Heart right ventricle (tissue), 16 donors: ENCODE results near the gene PTMS. TPM values are rescaled to one million over a fixed set of nuclear protein-coding genes. Genes with fewer than 3 reads are reported as not detected.

Experiments
- ATAC-seq, 8 donors: fragments of 200-7000 bp; cut with Tn5 transposase; one replicate each; pipeline ENCODE4 v1.9.1; 2020; ENCODE audit warnings: mild to moderate bottlenecking in 8 of 8, moderate library complexity in 8 of 8, moderate number of reproducible peaks in 1 of 8
- DNase-seq, 2 donors: peaks; one replicate each; pipeline ENCODE4 v3.0.0-alpha.2; 2020
- H3K27ac ChIP-seq, 10 donors: fragments of 200-600 bp; sonication (generic) in 2 of 10; one replicate each; pipeline versions ENCODE4 v1.5.0 to v1.8.0; 2020 to 2022; ENCODE audit warnings: mild to moderate bottlenecking in 3 of 10
- H3K27me3 ChIP-seq, 7 donors: fragments of 200-600 bp; one replicate each; pipeline ENCODE4 v1.8.0; 2021 to 2022; ENCODE audit warnings: mild to moderate bottlenecking in 2 of 7
- H3K36me3 ChIP-seq, 9 donors: fragments of 200-600 bp; sonication (generic) in 1 of 9; one replicate each; pipeline versions ENCODE4 v1.5.0 to v1.8.0; 2020 to 2022; ENCODE audit warnings: mild to moderate bottlenecking in 2 of 9
- H3K4me1 ChIP-seq, 9 donors: fragments of 200-600 bp; sonication (generic) in 1 of 9; one replicate each; pipeline versions ENCODE4 v1.5.0 to v1.8.0; 2020 to 2022; ENCODE audit warnings: mild to moderate bottlenecking in 4 of 9
- H3K4me3 ChIP-seq, 10 donors: fragments of 200-600 bp; sonication (generic) in 2 of 10; one replicate each; pipeline versions ENCODE4 v1.5.0 to v1.8.0; 2020 to 2022; ENCODE audit warnings: mild to moderate bottlenecking in 7 of 10, moderate library complexity in 2 of 10
- H3K9me3 ChIP-seq, 11 donors: fragments of 200-600 bp in 10 of 11; sonication (generic) in 2 of 11; one replicate each; pipeline versions ENCODE4 v1.5.0 to v1.8.0; 2013 to 2022; ENCODE audit warnings: mild to moderate bottlenecking in 2 of 11, control low read depth in 1 of 11, moderate library complexity in 1 of 11
- WGBS, 2 donors: extraction: QIAGEN DNeasy Blood & Tissue Kit; methylation state at CpG; one replicate each; pipeline ENCODE4 v1.1.7; 2013; ENCODE audit warnings: inconsistent platforms in 1 of 2; 5-methylcytosine and 5-hydroxymethylcytosine counted together
- intact Hi-C, 10 donors: fragments of 100-400 bp; cut with DNase I; formaldehyde crosslinking; loops; one replicate each; pipeline versions ENCODE4 v1.11.1 to v1.14.2; 2022
- polyA plus RNA-seq, 2 donors: library from polyadenylated mRNA; stranded (reverse); fragments of 200-250 nt; gene quantifications; one replicate each; pipeline ENCODE4 v1.2.3, GENCODE V29; 2013
- total RNA-seq, 10 donors: library from RNA; stranded (reverse); fragmentation: NEBNext Ultra II Directional in 3 of 10; extraction: Animal tissue kit (Norgen Biotek cat#: 25700) in 3 of 10; gene quantifications; one replicate each; pipeline versions ENCODE4 v1.2.1 to v1.2.4, GENCODE V29; 2021 to 2023
- TF ChIP-seq, protein P1 (sequence below), 9 donors: fragments of 200-600 bp; sonication (generic) in 2 of 9; IDR thresholded peaks; one replicate each; pipeline versions ENCODE4 v1.5.0 to v1.8.0; 2021 to 2022; ENCODE audit warnings: antibody characterized with exemption in 9 of 9, mild to moderate bottlenecking in 5 of 9, moderate library complexity in 1 of 9
- donor health status: Arrhythmogenic right ventricular cardiomyopathy.
- donor health status: ischemic (EF 13 %, LVEDD 7.1; RV severe dilation, severe dysfunction).
- donor health status: healthy with polysubstance abuse.
- donor health status: DM: no; HTN: yes; CAD: no.
- donor health status: DM: no; HTN: no; CAD: no.
- donor health status: ischemic (EF 25% LVEDD 6.9; RV normal size, moderate dysfunction).
- donor health status: ischemic (EF 25% LVEDD 5.7; RV mildly dilated, moderate dysfunction).
- donor health status: healthy.
- donor health status: DM: yes; HTN: yes; CAD: no.
- donor health status: Ischemic cardiomyopathy.
- donor health status: ischemic (EF 35%, LVEDD 5.7; RV mildly dilated, moderate dysfunction).
- donor health status: nonischemic (EF 11% LVEDD 7.7; RV severe dilation, severe dysfunction).
- donor health status: DM: yes; HTN: yes; CAD: no.
- donor health status: PGD.
- donor health status: ischemic (EF 29% LVEDD 5.4; RV normal size, mild dysfunction).
- donor health status: nonischemic (EF 23%, LVEDD 6.1; RV moderate dilation, normal function).

PTMS gene
- total and polyA plus RNA-seq, 12 donors: 73.3 to 361 (median 105) TPM

- H3K4me1 ChIP-seq: peaks cover 0 to 13% (median 0%) of the 10 kb centered on the region in 9 donors
- TF ChIP-seq, protein P1, sequence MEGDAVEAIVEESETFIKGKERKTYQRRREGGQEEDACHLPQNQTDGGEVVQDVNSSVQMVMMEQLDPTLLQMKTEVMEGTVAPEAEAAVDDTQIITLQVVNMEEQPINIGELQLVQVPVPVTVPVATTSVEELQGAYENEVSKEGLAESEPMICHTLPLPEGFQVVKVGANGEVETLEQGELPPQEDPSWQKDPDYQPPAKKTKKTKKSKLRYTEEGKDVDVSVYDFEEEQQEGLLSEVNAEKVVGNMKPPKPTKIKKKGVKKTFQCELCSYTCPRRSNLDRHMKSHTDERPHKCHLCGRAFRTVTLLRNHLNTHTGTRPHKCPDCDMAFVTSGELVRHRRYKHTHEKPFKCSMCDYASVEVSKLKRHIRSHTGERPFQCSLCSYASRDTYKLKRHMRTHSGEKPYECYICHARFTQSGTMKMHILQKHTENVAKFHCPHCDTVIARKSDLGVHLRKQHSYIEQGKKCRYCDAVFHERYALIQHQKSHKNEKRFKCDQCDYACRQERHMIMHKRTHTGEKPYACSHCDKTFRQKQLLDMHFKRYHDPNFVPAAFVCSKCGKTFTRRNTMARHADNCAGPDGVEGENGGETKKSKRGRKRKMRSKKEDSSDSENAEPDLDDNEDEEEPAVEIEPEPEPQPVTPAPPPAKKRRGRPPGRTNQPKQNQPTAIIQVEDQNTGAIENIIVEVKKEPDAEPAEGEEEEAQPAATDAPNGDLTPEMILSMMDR (IDR thresholded peaks at IDR 0.05): no peak
- H3K27ac ChIP-seq: no peak overlapping the region
- DNase-seq: no peak
- intact Hi-C loops: no loop called here
- H3K9me3 ChIP-seq: no peaks in the 10 kb centered on the region
- no peak overlapping the region for H3K4me3 ChIP-seq
- no peak for ATAC-seq
- peaks cover 0 to 46% (median 0%) of the 10 kb centered on the region in 9 donors for H3K36me3 ChIP-seq
- H3K27me3 ChIP-seq: peaks cover 0 to 4% (median 0%) of the 10 kb centered on the region in 7 donors
- 93% methylated on average over 4 of the region's 4 CpGs for WGBS, 2 donors
Measured at GRCh38 chr12:6796576-6796975, 30.4 kb downstream of the PTMS start.

- no peak for ATAC-seq
- Histone ChIP-seq H3K4me3 (no peak overlapping the region), H3K27ac (no peak overlapping the region), H3K4me1 (no peaks in the 10 kb centered on the region), H3K9me3 (no peaks in the 10 kb centered on the region), H3K36me3 (peaks cover 0 to 61% (median 0%) of the 10 kb centered on the region in 9 donors), H3K27me3 (peaks cover 0 to 4% (median 0%) of the 10 kb centered on the region in 7 donors)
- TF ChIP-seq, protein P1 (IDR thresholded peaks at IDR 0.05): no peak
- intact Hi-C loops: no loop called here
- DNase-seq: no peak
- 86 to 88% methylated on average over 5 of the region's 5 CpGs for WGBS, 2 donors
Measured at GRCh38 chr12:6799147-6799546, 33.0 kb downstream of the PTMS start.

- Histone ChIP-seq H3K9me3 (no peaks in the 10 kb centered on the region), H3K27me3 (no peaks in the 10 kb centered on the region), H3K4me3 (no peak overlapping the region), H3K4me1 (peaks cover 0 to 4% (median 0%) of the 10 kb centered on the region in 9 donors), H3K27ac (no peak overlapping the region), H3K36me3 (peaks cover 0 to 12% (median 0%) of the 10 kb centered on the region in 9 donors)
- 87 to 89% methylated on average over 1 of the region's 1 CpG for WGBS, 2 donors
- no peak for ATAC-seq
- TF ChIP-seq, protein P1 (IDR thresholded peaks at IDR 0.05): no peak
- DNase-seq: no peak
- intact Hi-C loops: no loop called here
Measured at GRCh38 chr12:6807170-6807569, 41.0 kb downstream of the PTMS start.

DNA sequence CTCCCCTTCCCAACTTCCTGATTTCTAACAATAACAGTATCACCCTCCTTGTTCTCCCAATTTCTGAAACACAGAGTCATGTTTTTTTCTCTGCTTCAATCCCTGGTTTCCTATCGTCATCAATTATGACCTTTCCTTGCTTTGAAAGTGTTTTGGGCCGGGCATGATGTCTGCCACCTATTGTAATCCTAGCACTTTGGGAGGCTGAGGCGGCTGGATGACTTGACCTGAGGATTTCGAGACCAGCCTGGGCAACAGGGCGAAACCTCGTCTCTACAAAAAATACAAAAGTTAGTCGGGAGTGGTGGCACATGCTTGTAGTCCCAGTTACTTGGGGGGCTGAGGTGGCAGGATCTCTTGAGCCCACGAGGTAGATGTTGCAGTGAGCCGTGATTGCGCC, 42.9 kb downstream of the PTMS start:
- Histone ChIP-seq H3K27me3 (peaks cover 0 to 2% (median 0%) of the 10 kb centered on the region in 7 donors), H3K9me3 (no peaks in the 10 kb centered on the region), H3K4me1 (peaks cover 0 to 7% (median 0%) of the 10 kb centered on the region in 9 donors), H3K4me3 (no peak overlapping the region), H3K27ac (no peak overlapping the region), H3K36me3 (peaks cover 0 to 3% (median 0%) of the 10 kb centered on the region in 9 donors)
- intact Hi-C loops: no loop called here
- DNase-seq: no peak
- TF ChIP-seq, protein P1 (IDR thresholded peaks at IDR 0.05): no peak
- WGBS, 2 donors: 82% methylated on average over 10 of the region's 10 CpGs
- no peak for ATAC-seq
